GM23338 (cell line): ENCODE measurements around the gene SOD1. TPM values are rescaled to one million over a fixed set of nuclear protein-coding genes. Genes with fewer than 3 reads are reported as not detected.

ENCODE experiments used
- ATAC-seq: fragments of 200-7000 bp; cut with Tn5 transposase; 3 replicates; pipeline ENCODE4 v1.9.1; 2020
- DNase-seq: peaks from one replicate; pipeline ENCODE4 v3.0.0-alpha.2; 2015; ENCODE audit warnings: low spot score
- H2AFZ ChIP-seq: fragments of 200-600 bp; sonication (generic); 2 replicates; pipeline ENCODE4 v1.8.0; 2016; ENCODE audit warnings: antibody characterized with exemption, mild to moderate bottlenecking, moderate library complexity
- H3F3A ChIP-seq: fragments of 200-600 bp; sonication (generic); replicated peaks from 2 replicates; pipeline ENCODE4 v1.8.0; 2017; ENCODE audit warnings: antibody characterized with exemption, mixed run types, low read depth
- H3K27ac ChIP-seq: fragments of 200-600 bp; sonication (generic); 2 replicates; pipeline ENCODE4 v1.6.1; 2016; ENCODE audit warnings: low read depth
- H3K27me3 ChIP-seq: fragments of 200-600 bp; sonication (generic); 2 replicates; pipeline ENCODE4 v1.8.0; 2016; ENCODE audit warnings: mild to moderate bottlenecking, mixed run types, moderate library complexity; ENCODE audit not compliant: insufficient read depth
- H3K36me3 ChIP-seq: fragments of 200-600 bp; sonication (generic); 2 replicates; pipeline ENCODE4 v1.8.0; 2016; ENCODE audit warnings: mild to moderate bottlenecking; ENCODE audit not compliant: insufficient read depth
- H3K4me1 ChIP-seq: fragments of 200-600 bp; sonication (generic); 2 replicates; pipeline ENCODE4 v1.8.0; 2016; ENCODE audit warnings: mild to moderate bottlenecking, moderate library complexity; ENCODE audit not compliant: insufficient read depth
- H3K4me2 ChIP-seq: fragments of 200-600 bp; sonication (generic); 2 replicates; pipeline ENCODE4 v1.7.1; 2017; ENCODE audit warnings: mixed run types
- H3K4me3 ChIP-seq: fragments of 200-600 bp; sonication (generic); 2 replicates; pipeline ENCODE4 v1.6.1; 2016; ENCODE audit warnings: mixed run types
- H3K79me2 ChIP-seq: fragments of 200-600 bp; sonication (generic); replicated peaks from 2 replicates; pipeline ENCODE4 v1.8.0; 2017; ENCODE audit warnings: mild to moderate bottlenecking; ENCODE audit not compliant: insufficient read depth
- H3K9me2 ChIP-seq: fragments of 200-600 bp; sonication (generic); 2 replicates; pipeline ENCODE4 v1.8.0; 2017; ENCODE audit not compliant: insufficient read depth
- H4K20me1 ChIP-seq: fragments of 200-600 bp; sonication (generic); replicated peaks from 2 replicates; pipeline ENCODE4 v1.8.0; 2017; ENCODE audit warnings: mild to moderate bottlenecking; ENCODE audit not compliant: insufficient read depth
- H3K27ac Mint-ChIP-seq: 2 replicates; pipeline ENCODE4 v1.8.0; 2020; ENCODE audit warnings: inconsistent platforms, mild to moderate bottlenecking, moderate library complexity, mixed read lengths
- H3K27me3 Mint-ChIP-seq: 3 replicates; pipeline ENCODE4 v1.8.0; 2022; ENCODE audit warnings: low read depth, mild to moderate bottlenecking, moderate library complexity, mixed read lengths, inconsistent platforms; ENCODE audit not compliant: insufficient read depth, poor library complexity
- H3K36me3 Mint-ChIP-seq: 3 replicates; pipeline ENCODE4 v1.8.0; 2021; ENCODE audit warnings: low read depth, mild to moderate bottlenecking, inconsistent platforms, moderate library complexity, mixed read lengths
- H3K4me1 Mint-ChIP-seq: 3 replicates; pipeline ENCODE4 v1.8.0; 2020; ENCODE audit warnings: mild to moderate bottlenecking, inconsistent platforms, mixed read lengths
- H3K4me3 Mint-ChIP-seq: 3 replicates; pipeline ENCODE4 v1.8.0; 2021; ENCODE audit warnings: moderate library complexity, mild to moderate bottlenecking, inconsistent platforms, mixed read lengths
- H3K9me3 Mint-ChIP-seq: 3 replicates; pipeline ENCODE4 v1.8.0; 2020; ENCODE audit warnings: moderate library complexity, mild to moderate bottlenecking, inconsistent platforms, mixed read lengths
- CREB1 ChIP-seq: fragments of 250-450 bp; sonication (Bioruptor Pico); IDR thresholded peaks from 2 replicates; pipeline ENCODE4 v1.5.0; 2020; ENCODE audit warnings: low read depth, mild to moderate bottlenecking, moderate library complexity
- CTCF ChIP-seq, 2 experiments: fragments of 200-600 bp in 1 of 2; sonication (generic) in 1 of 2; conservative IDR thresholded peaks; 2 replicates each; pipeline versions ENCODE4 v1.5.1 to v1.6.1; 2016 to 2017; ENCODE audit warnings: antibody characterized with exemption in 2 of 2, low read depth in 2 of 2, mild to moderate bottlenecking in 2 of 2, moderate library complexity in 1 of 2
- ETS1 ChIP-seq: IDR thresholded peaks from 2 replicates; pipeline ENCODE4 v1.6.1; 2016; ENCODE audit warnings: antibody characterized with exemption
- EZH2 ChIP-seq: fragments of 200-600 bp; sonication (generic); IDR thresholded peaks from one replicate; pipeline ENCODE4 v1.8.0; 2017; ENCODE audit warnings: antibody characterized with exemption, mild to moderate bottlenecking, low read depth; ENCODE audit not compliant: unreplicated experiment
- EZH2phosphoT487 ChIP-seq: fragments of 200-600 bp; sonication (generic); IDR thresholded peaks from one replicate; pipeline ENCODE4 v1.8.1; 2018; ENCODE audit warnings: antibody characterized with exemption; ENCODE audit not compliant: unreplicated experiment
- JUNB ChIP-seq: IDR thresholded peaks from one replicate; pipeline ENCODE4 v1.6.1; 2016; ENCODE audit warnings: antibody characterized with exemption; ENCODE audit not compliant: unreplicated experiment
- NANOG ChIP-seq: IDR thresholded peaks from 2 replicates; pipeline ENCODE4 v1.6.1; 2016; ENCODE audit warnings: antibody characterized with exemption, borderline replicate concordance
- POLR2AphosphoS5 ChIP-seq: IDR thresholded peaks from 2 replicates; pipeline ENCODE4 v1.6.1; 2016; ENCODE audit warnings: antibody characterized with exemption, low read depth
- REST ChIP-seq: IDR thresholded peaks from one replicate; pipeline ENCODE4 v1.6.1; 2018; ENCODE audit warnings: antibody characterized with exemption; ENCODE audit not compliant: unreplicated experiment
- STAT1 ChIP-seq: IDR thresholded peaks from one replicate; pipeline ENCODE4 v1.6.1; 2016; ENCODE audit warnings: antibody characterized with exemption; ENCODE audit not compliant: unreplicated experiment
- ZNF114 ChIP-seq: fragments of 250-450 bp; sonication (Bioruptor Pico); IDR thresholded peaks from 2 replicates; pipeline ENCODE4 v1.5.0; 2020; ENCODE audit warnings: mild to moderate bottlenecking, moderate library complexity
- ZNF331 ChIP-seq: fragments of 250-450 bp; sonication (Bioruptor Pico); IDR thresholded peaks from 2 replicates; pipeline ENCODE4 v1.5.0; 2020; ENCODE audit warnings: low read depth, mild to moderate bottlenecking, moderate library complexity
- ZNF462 ChIP-seq: fragments of 250-450 bp; sonication (Bioruptor Pico); IDR thresholded peaks from 2 replicates; pipeline ENCODE4 v1.5.0; 2020; ENCODE audit warnings: mild to moderate bottlenecking, moderate library complexity
- polyA plus RNA-seq: library from polyadenylated mRNA; unstranded; fragments of >200 nt; fragmentation: Nextera tagmentation; extraction: Ambion mirVana; gene quantifications from 2 replicates; pipeline ENCODE4 v1.2.1, GENCODE V29; 2016
- total RNA-seq: library from RNA; depleted of rRNA; stranded (reverse); fragments of >200 nt; shearing (Covaris generic); gene quantifications from 2 replicates; pipeline ENCODE4 v1.2.3, GENCODE V29; 2014

SOD1 gene
- total and polyA plus RNA-seq, 2 experiments from 2014 or later: 123 to 454 TPM

- Histone ChIP-seq H2AFZ (no peak overlapping the region), H3K4me2 (no peak overlapping the region), H3K4me3 (no peak overlapping the region), H3K4me1 (peaks cover 16% of the 10 kb centered on the region), H3K9me2 (no peaks in the 10 kb centered on the region), H4K20me1 (peaks cover 33% of the 10 kb centered on the region), H3K36me3 (peaks cover 20% of the 10 kb centered on the region; the same call in 1 of the 2 replicates), H3K27me3 (no peaks in the 10 kb centered on the region), H3F3A (no peaks in the 10 kb centered on the region), H3K79me2 (peaks cover 62% of the 10 kb centered on the region), H3K27ac (no peak overlapping the region)
- H3K4me1 Mint-ChIP-seq: peaks cover 52% of the 10 kb centered on the region
- peaks cover 5% of the 10 kb centered on the region for H3K27me3 Mint-ChIP-seq
- H3K27ac Mint-ChIP-seq: no peak overlapping the region; the same call in 1 of the 2 replicates
- peaks cover 75% of the 10 kb centered on the region for H3K36me3 Mint-ChIP-seq
- H3K4me3 Mint-ChIP-seq: no peak overlapping the region
- no peak for TF ChIP-seq ZNF114 (CRISPR knock-in tag)
- TF ChIP-seq EZH2phosphoT487: no peak
- no peak for TF ChIP-seq CREB1 (CRISPR knock-in tag)
- no peak for TF ChIP-seq EZH2
- no peak for TF ChIP-seq JUNB
- no peak for TF ChIP-seq STAT1
- no peak for TF ChIP-seq CTCF (conservative IDR thresholded peaks at IDR 0.05; ENCODE audit: low read depth in 2 of 2)
- no peak for TF ChIP-seq ZNF331 (CRISPR knock-in tag)
- no peak for TF ChIP-seq ZNF462 (CRISPR knock-in tag)
- no peak for TF ChIP-seq ETS1
- TF ChIP-seq NANOG: no peak
- TF ChIP-seq REST: no peak
- no peak for TF ChIP-seq POLR2AphosphoS5
- DNase-seq: no peak
- H3K9me3 Mint-ChIP-seq: no peaks in the 10 kb centered on the region
- no peak for ATAC-seq
These were observed 4.2 kb downstream of the SOD1 start for GRCh38 chr21:31663584-31664249.
